Sigmoid colon (tissue), 7 donors: ENCODE data around the gene FOXN1. TPM values are rescaled to one million over a fixed set of nuclear protein-coding genes. Genes with fewer than 3 reads are reported as not detected.

ENCODE experiments used
- DNase-seq: peaks from one replicate; pipeline ENCODE4 v3.0.0-alpha.2; 2019
- H3K27ac ChIP-seq, 4 donors: fragments of 200-600 bp; sonication (generic); one replicate each; pipeline ENCODE4 v1.5.1; 2016 to 2019; ENCODE audit warnings: mild to moderate bottlenecking in 1 of 4
- H3K27me3 ChIP-seq, 3 donors: fragments of 200-600 bp; sonication (generic); one replicate each; pipeline ENCODE4 v1.5.1; 2019; ENCODE audit warnings: mild to moderate bottlenecking in 1 of 3
- H3K36me3 ChIP-seq, 4 donors: fragments of 200-600 bp; sonication (generic); one replicate each; pipeline ENCODE4 v1.5.1; 2016 to 2019
- H3K4me1 ChIP-seq, 4 donors: fragments of 200-600 bp; sonication (generic); one replicate each; pipeline ENCODE4 v1.5.1; 2017 to 2019
- H3K4me3 ChIP-seq, 4 donors: fragments of 200-600 bp; sonication (generic); one replicate each; pipeline ENCODE4 v1.5.1; 2017 to 2019; ENCODE audit warnings: mild to moderate bottlenecking in 2 of 4, moderate library complexity in 1 of 4
- H3K9me3 ChIP-seq, 4 donors: fragments of 200-600 bp in 3 of 4; sonication (generic) in 3 of 4; one replicate each; pipeline versions ENCODE4 v1.5.1 to v1.6.1; 2013 to 2019
- EP300 ChIP-seq, 4 donors: sonication (generic); formaldehyde crosslinking; IDR thresholded peaks; one replicate each; pipeline ENCODE4 v1.6.1; 2017; ENCODE audit warnings: antibody characterized with exemption in 4 of 4
- POLR2A ChIP-seq, 2 donors: fragments of 450-650 bp; IDR thresholded peaks; one replicate each; pipeline ENCODE4 v1.6.1; 2016; ENCODE audit warnings: antibody characterized with exemption in 2 of 2, mild to moderate bottlenecking in 2 of 2, moderate library complexity in 2 of 2
- POLR2AphosphoS5 ChIP-seq, 4 donors: sonication (generic); formaldehyde crosslinking; IDR thresholded peaks; one replicate each; pipeline ENCODE4 v1.6.1; 2017; ENCODE audit warnings: antibody characterized with exemption in 4 of 4
- WGBS, 2 donors: extraction: QIAGEN DNeasy Blood & Tissue Kit; methylation state at CpG; one replicate each; pipeline ENCODE4 v1.1.7; 2013; 5-methylcytosine and 5-hydroxymethylcytosine counted together
- intact Hi-C: fragments of 100-400 bp; cut with DNase I; formaldehyde crosslinking; loops from one replicate; pipeline ENCODE4 v1.15.1; 2023
- polyA plus RNA-seq, 3 donors: library from polyadenylated mRNA; stranded (reverse); fragments of 200-250 nt; gene quantifications; one replicate each; pipeline ENCODE4 v1.2.3, GENCODE V29; 2013
- total RNA-seq, 4 donors: library from RNA; depleted of rRNA; stranded (reverse); fragments of >200 nt; gene quantifications; one replicate each; pipeline ENCODE4 v1.1.0, GENCODE V29; 2016
- TF ChIP-seq, protein P1 (sequence below), 4 experiments: fragments of 450-650 bp in 3 of 4; fragments of 200-600 bp in 1 of 4; IDR thresholded peaks; one replicate each; pipeline ENCODE4 v1.5.1; 2016 to 2019; ENCODE audit warnings: antibody characterized with exemption in 4 of 4, mild to moderate bottlenecking in 3 of 4, moderate library complexity in 2 of 4
- donor health status: healthy with polysubstance abuse.
- donor health status: Bipolar disorder and iron deficiency.
- donor health status: healthy.

The FOXN1 gene
- total and polyA plus RNA-seq, 7 donors, result 0.23 to 0.60 (median 0.38) TPM; not detected in 4

DNA sequence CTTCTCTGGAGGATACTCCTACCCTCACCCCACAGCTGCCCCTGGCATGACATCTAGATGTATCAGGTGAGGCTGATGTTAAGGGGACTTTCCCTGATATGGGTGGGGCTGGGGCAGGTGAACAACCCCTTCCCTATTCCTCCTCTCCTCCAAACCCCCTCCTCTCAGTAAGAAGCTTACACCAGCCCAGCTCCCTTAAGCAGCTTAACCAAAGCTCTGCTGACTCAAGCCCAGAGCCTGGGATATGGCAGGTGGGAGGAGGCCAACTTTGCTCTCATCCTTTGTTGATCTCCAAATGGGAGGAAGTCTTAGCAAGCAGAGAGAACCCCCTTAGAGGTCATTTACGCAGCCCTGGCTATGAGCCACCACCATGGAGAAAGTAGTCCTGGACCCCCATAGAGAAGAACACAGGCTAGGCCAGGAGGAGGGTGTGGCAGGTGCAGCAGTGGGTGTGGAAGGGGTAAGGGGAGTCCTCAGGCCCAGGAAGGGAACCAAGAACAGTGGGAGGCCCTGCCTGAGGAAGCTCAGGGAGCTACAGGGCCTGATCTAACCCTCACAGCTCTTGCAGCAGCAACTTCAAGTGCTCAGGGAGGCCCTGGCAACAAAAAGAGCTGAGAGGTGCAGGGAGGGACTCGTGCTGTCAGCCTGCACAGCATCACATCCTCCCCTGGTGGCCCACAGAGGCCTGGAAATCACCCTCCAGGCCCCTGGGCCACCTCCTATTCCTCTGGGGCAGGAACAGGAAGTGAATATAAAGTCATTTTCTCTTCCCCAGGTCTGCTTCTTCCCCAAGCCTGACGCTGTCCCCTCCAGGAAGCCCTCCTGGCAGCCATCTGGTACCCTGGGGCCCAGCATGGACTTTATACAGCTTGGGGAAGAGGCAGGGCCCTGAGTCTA is 43.3 kb downstream of the FOXN1 start:
- intact Hi-C loops, result loop anchor here (5.0 kb wide), 2 partner anchors 48 to 63 kb away; partner anchors contain the start of genes RSKR and SPAG5
- DNase-seq, result no peak
- Histone ChIP-seq H3K9me3 (no peaks in the 10 kb centered on the region), H3K4me1 (peaks cover 0 to 30% (median 20%) of the 10 kb centered on the region in 4 donors), H3K4me3 (no peak overlapping the region), H3K36me3 (peaks cover 8 to 22% (median 14%) of the 10 kb centered on the region in 4 donors), H3K27ac (no peak overlapping the region), H3K27me3 (no peaks in the 10 kb centered on the region)
- 59 to 80% methylated on average over 3 of the region's 3 CpGs for WGBS, 2 donors
- TF ChIP-seq POLR2A (IDR thresholded peaks at IDR 0.05) (no peak), EP300 (IDR thresholded peaks at IDR 0.05) (no peak), POLR2AphosphoS5 (IDR thresholded peaks at IDR 0.05) (no peak)
- TF ChIP-seq, protein P1, sequence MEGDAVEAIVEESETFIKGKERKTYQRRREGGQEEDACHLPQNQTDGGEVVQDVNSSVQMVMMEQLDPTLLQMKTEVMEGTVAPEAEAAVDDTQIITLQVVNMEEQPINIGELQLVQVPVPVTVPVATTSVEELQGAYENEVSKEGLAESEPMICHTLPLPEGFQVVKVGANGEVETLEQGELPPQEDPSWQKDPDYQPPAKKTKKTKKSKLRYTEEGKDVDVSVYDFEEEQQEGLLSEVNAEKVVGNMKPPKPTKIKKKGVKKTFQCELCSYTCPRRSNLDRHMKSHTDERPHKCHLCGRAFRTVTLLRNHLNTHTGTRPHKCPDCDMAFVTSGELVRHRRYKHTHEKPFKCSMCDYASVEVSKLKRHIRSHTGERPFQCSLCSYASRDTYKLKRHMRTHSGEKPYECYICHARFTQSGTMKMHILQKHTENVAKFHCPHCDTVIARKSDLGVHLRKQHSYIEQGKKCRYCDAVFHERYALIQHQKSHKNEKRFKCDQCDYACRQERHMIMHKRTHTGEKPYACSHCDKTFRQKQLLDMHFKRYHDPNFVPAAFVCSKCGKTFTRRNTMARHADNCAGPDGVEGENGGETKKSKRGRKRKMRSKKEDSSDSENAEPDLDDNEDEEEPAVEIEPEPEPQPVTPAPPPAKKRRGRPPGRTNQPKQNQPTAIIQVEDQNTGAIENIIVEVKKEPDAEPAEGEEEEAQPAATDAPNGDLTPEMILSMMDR (IDR thresholded peaks at IDR 0.05), result no peak

DNA sequence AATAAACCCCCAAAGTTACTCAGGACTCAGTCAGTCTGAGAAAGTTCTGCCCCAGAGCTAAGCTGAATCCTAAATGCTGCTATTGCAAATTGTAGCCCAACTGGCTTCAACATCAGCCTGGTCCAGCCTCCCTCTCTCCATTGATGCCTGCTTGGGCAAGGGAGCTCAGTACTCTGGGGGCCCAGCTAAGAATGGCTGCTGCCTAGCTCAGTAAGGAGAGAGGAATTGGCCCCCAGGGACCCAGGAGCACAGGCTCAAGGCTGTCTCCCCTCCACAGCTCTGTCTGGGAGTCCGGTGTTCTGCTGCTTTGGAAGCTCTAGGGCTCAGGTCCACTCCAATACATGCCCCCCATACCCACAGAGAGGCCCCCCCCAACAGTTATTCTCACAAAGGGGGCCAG is 44.7 kb downstream of the FOXN1 start:
- Histone ChIP-seq H3K4me1 (peaks cover 0 to 30% (median 20%) of the 10 kb centered on the region in 4 donors), H3K36me3 (peaks cover 8 to 36% (median 22%) of the 10 kb centered on the region in 4 donors), H3K27ac (no peak overlapping the region), H3K4me3 (no peak overlapping the region), H3K27me3 (no peaks in the 10 kb centered on the region), H3K9me3 (no peaks in the 10 kb centered on the region)
- intact Hi-C loops, result loop anchor here (5.0 kb wide), 2 partner anchors 46 to 61 kb away; partner anchors contain the start of genes RSKR and SPAG5
- WGBS, 2 donors, result 98 to 100% methylated on average over 1 of the region's 1 CpG
- TF ChIP-seq POLR2A (IDR thresholded peaks at IDR 0.05) (no peak), POLR2AphosphoS5 (IDR thresholded peaks at IDR 0.05) (no peak), EP300 (IDR thresholded peaks at IDR 0.05) (no peak)
- TF ChIP-seq, protein P1 (IDR thresholded peaks at IDR 0.05), result no peak
- no peak for DNase-seq

DNA sequence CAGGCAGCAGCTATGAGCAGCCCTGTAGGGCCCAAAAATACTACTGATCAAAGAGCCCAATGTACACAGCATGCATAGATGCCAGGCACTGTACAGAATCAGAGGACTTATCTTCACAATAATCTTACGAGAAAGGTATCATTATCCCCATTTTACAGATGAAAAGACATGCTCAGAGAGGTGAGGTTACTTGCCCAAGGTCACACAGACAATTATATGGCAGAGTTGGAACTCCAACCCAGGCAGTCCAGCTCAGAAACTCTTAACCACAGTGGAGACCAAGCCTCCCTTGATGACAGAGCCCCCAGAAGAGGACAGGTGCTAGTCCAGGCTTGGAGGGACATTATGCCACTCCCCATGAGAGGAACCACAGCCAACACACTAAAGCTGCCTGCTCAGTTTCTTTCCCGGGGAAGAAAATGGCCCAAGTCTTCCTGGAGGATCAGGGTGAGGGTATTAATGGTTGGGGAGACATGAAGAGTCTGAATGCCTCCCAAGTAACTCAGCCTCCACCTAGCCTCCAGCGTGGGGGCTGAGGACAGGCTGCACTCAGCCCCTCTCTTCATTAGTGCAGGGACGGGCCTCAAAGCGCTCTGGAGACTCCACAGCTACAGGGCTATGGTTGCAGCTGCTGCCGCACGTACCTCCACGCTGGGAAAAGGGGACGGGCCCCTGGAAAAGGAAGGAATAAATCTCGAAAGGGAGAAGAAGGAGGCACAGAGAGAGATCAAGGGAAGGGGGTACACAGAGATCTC is 45.5 kb downstream of the FOXN1 start:
- TF ChIP-seq POLR2A (IDR thresholded peaks at IDR 0.05) (no peak), EP300 (IDR thresholded peaks at IDR 0.05) (no peak), POLR2AphosphoS5 (IDR thresholded peaks at IDR 0.05) (no peak)
- TF ChIP-seq, protein P1 (IDR thresholded peaks at IDR 0.05), result no peak
- no peaks in the 10 kb centered on the region for H3K9me3 ChIP-seq
- peak overlapping the region; percentile 78 to 96 (median 94) for H3K4me3 ChIP-seq
- intact Hi-C loops, result loop anchor here (5.0 kb wide), 2 partner anchors 46 to 61 kb away; partner anchors contain the start of genes RSKR and SPAG5
- WGBS, 2 donors, result 12 to 19% methylated on average over 10 of the region's 10 CpGs
- no peaks in the 10 kb centered on the region for H3K27me3 ChIP-seq
- peaks cover 8 to 41% (median 28%) of the 10 kb centered on the region in 4 donors for H3K36me3 ChIP-seq
- peaks cover 0 to 30% (median 20%) of the 10 kb centered on the region in 4 donors for H3K4me1 ChIP-seq
- H3K27ac ChIP-seq, result peak overlapping the region; percentile 75 to 83 (median 79)
- no peak for DNase-seq

DNA sequence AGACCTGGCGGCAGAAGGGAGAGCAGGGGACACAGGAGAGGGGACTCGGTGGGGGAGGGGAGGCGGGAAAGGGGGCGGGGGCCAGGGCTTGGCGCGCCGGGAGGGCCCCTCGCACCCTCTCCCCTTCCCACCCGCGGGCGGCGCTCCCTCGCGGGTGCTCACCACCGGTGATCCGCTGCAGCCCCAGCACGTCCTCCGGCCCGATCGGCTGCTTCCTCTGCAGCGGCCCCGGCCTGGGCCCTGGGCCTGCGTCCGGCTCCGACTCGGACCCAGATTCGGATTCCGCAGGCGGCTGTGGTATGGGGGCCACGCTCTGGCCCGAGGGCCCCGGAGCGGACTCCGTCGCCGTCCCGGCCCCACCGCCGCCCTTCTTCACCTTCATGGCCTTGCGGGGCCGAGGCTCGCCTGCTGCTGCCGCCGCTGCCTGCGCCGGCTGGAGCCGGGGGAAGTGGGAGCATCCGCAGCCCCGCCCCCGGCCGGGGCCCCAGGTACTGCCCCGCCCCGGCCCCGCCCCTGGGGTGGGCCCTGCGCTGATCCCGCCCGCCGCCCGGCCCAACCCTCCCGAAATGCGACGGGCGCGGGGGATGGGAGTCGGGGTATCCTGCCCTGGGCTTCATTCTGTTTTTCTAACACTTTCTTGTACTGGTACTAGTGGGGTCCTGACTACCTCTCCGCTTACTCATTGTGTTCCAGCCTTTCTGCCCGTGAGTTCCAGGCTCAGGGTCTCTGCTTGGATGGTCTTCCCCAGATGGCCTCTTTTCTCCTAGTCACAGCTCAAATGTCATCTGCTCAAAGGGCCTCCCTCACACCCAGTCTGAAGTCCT is 46.2 kb downstream of the FOXN1 start, which contains the start of gene UNC119:
TSS of gene UNC119 (minus strand) at position 449 of the 824 bp plus-strand sequence. CDS start at position 382, 67 bp downstream.
- peak; percentile 60 to 84 (median 73) for TF ChIP-seq POLR2AphosphoS5 (IDR thresholded peaks at IDR 0.05)
- peak; percentile 10 to 22 for TF ChIP-seq POLR2A (IDR thresholded peaks at IDR 0.05)
- TF ChIP-seq EP300 (IDR thresholded peaks at IDR 0.05), result no peak
- peak within 1 kb of the TSS; percentile 75 to 83 (median 79) for H3K27ac ChIP-seq

More for the DNA sequence above, 46.2 kb downstream of the FOXN1 start, which contains the start of gene UNC119:
- H3K27me3 ChIP-seq, result no peaks in the 10 kb centered on the region
- no peaks in the 10 kb centered on the region for H3K9me3 ChIP-seq
- peak; percentile 82 for DNase-seq
- 1 to 2% methylated on average over 66 to 67 of the region's 67 CpGs for WGBS, 2 donors
- peak within 1 kb of the TSS; percentile 78 to 96 (median 94) for H3K4me3 ChIP-seq
- H3K36me3 ChIP-seq, result peaks cover 12 to 41% (median 28%) of the 10 kb centered on the region in 4 donors
- intact Hi-C loops, result loop anchor here (5.0 kb wide), 2 partner anchors 45 to 60 kb away; partner anchors contain the start of genes RSKR and SPAG5
- H3K4me1 ChIP-seq, result peaks cover 0 to 30% (median 20%) of the 10 kb centered on the region in 4 donors
